SH-SY5Y (cell line): Measurements from ENCODE around the gene RTP5.

Experiments used
- GATA2 ChIP-seq: IDR thresholded peaks from 2 replicates; pipeline ENCODE4 v1.6.1; 2011; ENCODE audit warnings: mild to moderate bottlenecking, low read depth, low read length
- GATA3 ChIP-seq: IDR thresholded peaks from 2 replicates; pipeline ENCODE4 v1.6.1; 2011; ENCODE audit warnings: low read depth, mild to moderate bottlenecking, low read length, moderate library complexity

RTP5 gene

GRCh38 chr2:241852981-241853631 is 16.4 kb upstream of the RTP5 start:
- TF ChIP-seq GATA2 (no peak), GATA3 (no peak)

GRCh38 chr2:241853651-241854341 is 15.7 kb upstream of the RTP5 start:
- TF ChIP-seq GATA3 (no peak), GATA2 (no peak)

GRCh38 chr2:241854342-241855244 is 14.9 kb upstream of the RTP5 start:
- TF ChIP-seq GATA2 = no peak
- no peak for TF ChIP-seq GATA3

- no peak for TF ChIP-seq GATA2
- TF ChIP-seq GATA3 = no peak
These were observed 14.2 kb upstream of the RTP5 start for GRCh38 chr2:241855245-241855887.

GRCh38 chr2:241855888-241856422 is 13.6 kb upstream of the RTP5 start:
- no peak for TF ChIP-seq GATA2
- TF ChIP-seq GATA3 = no peak

GRCh38 chr2:241857041-241857541 is 12.4 kb upstream of the RTP5 start:
- no peak for TF ChIP-seq GATA2
- TF ChIP-seq GATA3 = no peak

GRCh38 chr2:241857572-241858121 is 11.9 kb upstream of the RTP5 start:
- TF ChIP-seq GATA3 (no peak), GATA2 (no peak)

GRCh38 chr2:241858206-241859016 is 11.1 kb upstream of the RTP5 start, which contains the start of gene PDCD1:
PDCD1 (minus strand) TSS chr2:241858894; CDS start chr2:241858838, 56 bp downstream.
- no peak for TF ChIP-seq GATA3
- TF ChIP-seq GATA2 = no peak

GRCh38 chr2:241859017-241859435 is 10.5 kb upstream of the RTP5 start:
- TF ChIP-seq GATA3 (no peak), GATA2 (no peak)

GRCh38 chr2:241859436-241860183 is 9.9 kb upstream of the RTP5 start:
- TF ChIP-seq GATA2 (no peak), GATA3 (no peak)

GRCh38 chr2:241860184-241861078 is 9.1 kb upstream of the RTP5 start:
- TF ChIP-seq GATA2 (no peak), GATA3 (no peak)

- TF ChIP-seq GATA2 (no peak), GATA3 (no peak)
These were observed 8.3 kb upstream of the RTP5 start for GRCh38 chr2:241861264-241861663.
